ENCODE measurements around the gene SRGN. TPM values are rescaled to one million over a fixed set of nuclear protein-coding genes. Genes with fewer than 3 reads are reported as not detected.
A peak's percentile ranks its signal among the peaks of the same experiment; 100 is the strongest.

Gene SRGN
- total and polyA plus RNA-seq, 12 donors: 16.5 to 156 (median 98.4) TPM

- intact Hi-C loops (cut with DNase I): no loop called here
- no peaks in the 10 kb centered on the region for H3K4me1 ChIP-seq (replicated peaks in 1 of 2)
- no peak for DNase-seq
- no peaks in the 10 kb centered on the region for H3K9me3 ChIP-seq (replicated peaks in 1 of 3)
- no peak overlapping the region for H3K4me3 ChIP-seq
- 59 to 68% (median 63%) methylated on average over 3 to 4 of the region's 4 CpGs for WGBS, 4 donors
- no peaks in the 10 kb centered on the region for H3K36me3 ChIP-seq (replicated peaks in 1 of 2)
- H3K27me3 ChIP-seq: no peaks in the 10 kb centered on the region
- peak overlapping the region in 3 of 5 donors; percentile 32 to 85 (median 82) for H3K27ac ChIP-seq
- TF ChIP-seq CTCF (IDR thresholded peaks at IDR 0.05) (no peak), POLR2A (IDR thresholded peaks at IDR 0.05) (no peak)
Observed at GRCh38 chr10:69047111-69047832, 40.6 kb upstream of the SRGN start.

- Histone ChIP-seq H3K36me3 (replicated peaks in 1 of 2) (no peaks in the 10 kb centered on the region), H3K27ac (peak overlapping the region in 4 of 5 donors; percentile 32 to 85 (median 70)), H3K27me3 (no peaks in the 10 kb centered on the region), H3K9me3 (replicated peaks in 1 of 3) (no peaks in the 10 kb centered on the region), H3K4me3 (no peak overlapping the region), H3K4me1 (replicated peaks in 1 of 2) (no peaks in the 10 kb centered on the region)
- no peak for TF ChIP-seq CTCF (IDR thresholded peaks at IDR 0.05)
- TF ChIP-seq POLR2A (IDR thresholded peaks at IDR 0.05): no peak
- peak in 6 of 7 donors; percentile 40 to 73 (median 62) for DNase-seq
- 37 to 71% (median 68%) methylated on average over 7 to 8 of the region's 8 CpGs for WGBS, 4 donors
- intact Hi-C loops (cut with DNase I): no loop called here
Observed at GRCh38 chr10:69048103-69048502, 39.8 kb upstream of the SRGN start.

DNA sequence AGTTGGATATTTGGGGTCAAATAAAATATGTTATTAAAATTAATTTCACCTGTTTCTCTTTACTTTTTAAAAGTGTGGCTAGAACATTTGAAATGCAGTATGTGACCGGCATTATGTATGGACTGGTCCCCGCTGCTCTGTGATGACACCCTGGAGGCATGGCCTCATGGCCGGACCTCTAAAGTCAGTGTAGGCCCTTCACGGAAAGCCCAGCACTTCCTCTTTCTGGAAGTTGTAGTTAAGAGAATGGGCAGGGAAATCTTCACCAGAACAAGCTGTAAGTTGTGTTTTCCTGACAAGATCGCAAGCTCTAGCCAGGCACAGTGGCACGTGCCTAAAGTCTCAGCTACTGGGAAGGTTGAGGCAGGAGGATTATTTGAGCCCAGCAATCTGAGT, 38.3 kb upstream of the SRGN start:
- no peaks in the 10 kb centered on the region for H3K27me3 ChIP-seq
- H3K4me1 ChIP-seq (replicated peaks in 1 of 2): no peaks in the 10 kb centered on the region
- no peaks in the 10 kb centered on the region for H3K36me3 ChIP-seq (replicated peaks in 1 of 2)
- H3K4me3 ChIP-seq: no peak overlapping the region
- 65 to 75% (median 69%) methylated on average over 6 of the region's 6 CpGs for WGBS, 4 donors
- TF ChIP-seq CTCF (IDR thresholded peaks at IDR 0.05): no peak
- TF ChIP-seq POLR2A (IDR thresholded peaks at IDR 0.05): no peak
- H3K27ac ChIP-seq: peak overlapping the region; percentile 22 to 85 (median 37)
- intact Hi-C loops (cut with DNase I): no loop called here
- peak in 2 of 7 donors; percentile 38 to 54 for DNase-seq
- no peaks in the 10 kb centered on the region for H3K9me3 ChIP-seq (replicated peaks in 1 of 3)

DNA sequence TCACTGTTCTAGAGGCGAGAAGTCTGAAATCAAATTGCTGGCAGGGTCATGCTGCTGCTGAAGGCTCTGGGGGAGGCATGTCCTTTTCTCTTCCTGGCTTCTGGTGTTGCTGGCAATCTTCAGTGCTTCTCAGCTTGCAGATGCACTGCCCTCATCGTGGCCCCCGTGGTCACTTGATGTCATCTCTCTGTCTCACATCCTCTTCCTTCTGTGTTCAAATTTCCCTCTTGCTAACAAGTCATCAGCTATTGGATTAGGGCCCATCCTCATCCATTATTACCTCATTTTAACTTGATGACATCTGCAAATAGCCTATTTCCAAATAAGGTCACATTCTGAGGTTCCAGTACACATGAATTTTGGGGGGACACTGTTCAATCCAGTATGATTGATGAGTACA, 36.6 kb upstream of the SRGN start:
- Histone ChIP-seq H3K36me3 (replicated peaks in 1 of 2) (no peaks in the 10 kb centered on the region), H3K9me3 (replicated peaks in 1 of 3) (no peaks in the 10 kb centered on the region), H3K27me3 (no peaks in the 10 kb centered on the region), H3K4me3 (no peak overlapping the region), H3K4me1 (replicated peaks in 1 of 2) (peaks cover 0 to 6% of the 10 kb centered on the region in 2 donors), H3K27ac (peak overlapping the region in 3 of 5 donors; percentile 17 to 86 (median 58))
- DNase-seq: peak in 6 of 7 donors; percentile 41 to 67 (median 48)
- intact Hi-C loops (cut with DNase I): no loop called here
- WGBS, 4 donors: 58 to 80% (median 67%) methylated on average over 3 of the region's 3 CpGs
- no peak for TF ChIP-seq CTCF (IDR thresholded peaks at IDR 0.05)
- TF ChIP-seq POLR2A (IDR thresholded peaks at IDR 0.05): no peak

Data from adrenal gland (tissue), 12 donors.